Activated T-helper 17 cell treated with anti-CD3 and anti-CD28 coated beads, Interleukin-2, amount 50 U/mL, for 72 hours (primary cell): Measurements from ENCODE around the gene INPP4B. TPM values are rescaled to one million over a fixed set of nuclear protein-coding genes. Genes with fewer than 3 reads are reported as not detected.

ENCODE experiments used
- ATAC-seq: fragments of 150-1000 bp; cut with Tn5 transposase; replicated peaks from 2 replicates; pipeline ENCODE4 v1.10.0; 2021; ENCODE audit warnings: mild to moderate bottlenecking, moderate library complexity
- H3K27ac Mint-ChIP-seq: one replicate; pipeline ENCODE4 v1.8.0; 2022; ENCODE audit warnings: mixed read lengths
- H3K27me3 Mint-ChIP-seq: one replicate; pipeline ENCODE4 v1.8.0; 2022; ENCODE audit warnings: mixed read lengths
- H3K36me3 Mint-ChIP-seq: one replicate; pipeline ENCODE4 v1.8.0; 2022; ENCODE audit warnings: low read depth, mild to moderate bottlenecking, mixed read lengths
- H3K4me1 Mint-ChIP-seq: one replicate; pipeline ENCODE4 v1.8.0; 2022; ENCODE audit warnings: mixed read lengths
- H3K4me3 Mint-ChIP-seq: one replicate; pipeline ENCODE4 v1.8.0; 2022; ENCODE audit warnings: mild to moderate bottlenecking, mixed read lengths
- H3K9me3 Mint-ChIP-seq: one replicate; pipeline ENCODE4 v1.8.0; 2022; ENCODE audit warnings: mixed read lengths
- total RNA-seq, 2 donors: library from RNA; stranded (reverse); gene quantifications; one replicate each; pipeline ENCODE4 v1.2.3, GENCODE V29; 2022

The INPP4B gene
- total RNA-seq, 2 donors from 2014 or later: 53.9 to 65.0 TPM

GRCh38 chr4:142474398-142475087 is 371.6 kb downstream of the INPP4B start:
- H3K4me3 Mint-ChIP-seq: peak overlapping the region; percentile 44
- ATAC-seq: peak; percentile 55

GRCh38 chr4:142473960-142474338 is 372.2 kb downstream of the INPP4B start:
- Mint-ChIP-seq H3K36me3 (no peaks in the 10 kb centered on the region), H3K9me3 (no peaks in the 10 kb centered on the region), H3K4me1 (peaks cover 31% of the 10 kb centered on the region), H3K27me3 (no peaks in the 10 kb centered on the region), H3K27ac (peak overlapping the region; percentile 80), H3K4me3 (peak overlapping the region; percentile 44)
- no peak for ATAC-seq

More at GRCh38 chr4:142474398-142475087, 371.6 kb downstream of the INPP4B start:
- Mint-ChIP-seq H3K4me1 (peaks cover 31% of the 10 kb centered on the region), H3K27ac (peak overlapping the region; percentile 80), H3K27me3 (no peaks in the 10 kb centered on the region), H3K36me3 (no peaks in the 10 kb centered on the region), H3K9me3 (no peaks in the 10 kb centered on the region)

- Mint-ChIP-seq H3K27ac (peak overlapping the region; percentile 25), H3K27me3 (no peaks in the 10 kb centered on the region), H3K36me3 (no peaks in the 10 kb centered on the region), H3K9me3 (no peaks in the 10 kb centered on the region), H3K4me3 (no peak overlapping the region), H3K4me1 (peaks cover 31% of the 10 kb centered on the region)
- no peak for ATAC-seq
Measured at GRCh38 chr4:142473218-142473959, 372.7 kb downstream of the INPP4B start.

- H3K27me3 Mint-ChIP-seq: no peaks in the 10 kb centered on the region
- no peaks in the 10 kb centered on the region for H3K4me1 Mint-ChIP-seq
- ATAC-seq: no peak
- H3K9me3 Mint-ChIP-seq: peaks cover 4% of the 10 kb centered on the region
- H3K27ac Mint-ChIP-seq: no peak overlapping the region
- H3K36me3 Mint-ChIP-seq: no peaks in the 10 kb centered on the region
- no peak overlapping the region for H3K4me3 Mint-ChIP-seq
Measured at GRCh38 chr4:142467088-142467487, 379.0 kb downstream of the INPP4B start.

- Mint-ChIP-seq H3K27me3 (no peaks in the 10 kb centered on the region), H3K36me3 (no peaks in the 10 kb centered on the region), H3K4me3 (no peak overlapping the region), H3K4me1 (no peaks in the 10 kb centered on the region), H3K9me3 (peaks cover 4% of the 10 kb centered on the region), H3K27ac (no peak overlapping the region)
- no peak for ATAC-seq
Measured at GRCh38 chr4:142465526-142465925, 380.6 kb downstream of the INPP4B start.

GRCh38 chr4:142463206-142463605 is 382.9 kb downstream of the INPP4B start:
- Mint-ChIP-seq H3K4me3 (no peak overlapping the region), H3K27ac (no peak overlapping the region), H3K4me1 (peaks cover 7% of the 10 kb centered on the region), H3K9me3 (peaks cover 4% of the 10 kb centered on the region), H3K27me3 (no peaks in the 10 kb centered on the region), H3K36me3 (no peaks in the 10 kb centered on the region)
- no peak for ATAC-seq

- Mint-ChIP-seq H3K9me3 (peaks cover 8% of the 10 kb centered on the region), H3K4me1 (no peaks in the 10 kb centered on the region), H3K27ac (no peak overlapping the region), H3K4me3 (no peak overlapping the region), H3K36me3 (no peaks in the 10 kb centered on the region), H3K27me3 (no peaks in the 10 kb centered on the region)
- ATAC-seq: no peak
Measured at GRCh38 chr4:142452161-142452855, 393.8 kb downstream of the INPP4B start.

GRCh38 chr4:142449771-142450373 is 396.2 kb downstream of the INPP4B start:
- Mint-ChIP-seq H3K27ac (peak overlapping the region; percentile 5), H3K9me3 (no peaks in the 10 kb centered on the region), H3K4me3 (no peak overlapping the region), H3K27me3 (no peaks in the 10 kb centered on the region), H3K4me1 (peaks cover 4% of the 10 kb centered on the region), H3K36me3 (no peaks in the 10 kb centered on the region)
- no peak for ATAC-seq

- ATAC-seq: peak; percentile 32
- Mint-ChIP-seq H3K4me3 (no peak overlapping the region), H3K9me3 (no peaks in the 10 kb centered on the region), H3K36me3 (no peaks in the 10 kb centered on the region), H3K27ac (peak overlapping the region; percentile 12), H3K4me1 (peaks cover 4% of the 10 kb centered on the region), H3K27me3 (no peaks in the 10 kb centered on the region)
Measured at GRCh38 chr4:142447009-142447408, 399.1 kb downstream of the INPP4B start.

- H3K9me3 Mint-ChIP-seq: no peaks in the 10 kb centered on the region
- H3K36me3 Mint-ChIP-seq: no peaks in the 10 kb centered on the region
- H3K4me1 Mint-ChIP-seq: peaks cover 4% of the 10 kb centered on the region
- no peak overlapping the region for H3K4me3 Mint-ChIP-seq
- H3K27me3 Mint-ChIP-seq: no peaks in the 10 kb centered on the region
- ATAC-seq: no peak
- no peak overlapping the region for H3K27ac Mint-ChIP-seq
Measured at GRCh38 chr4:142443469-142443868, 402.6 kb downstream of the INPP4B start.

GRCh38 chr4:142440093-142440492 is 406.0 kb downstream of the INPP4B start:
- Mint-ChIP-seq H3K27ac (no peak overlapping the region), H3K4me3 (no peak overlapping the region), H3K36me3 (no peaks in the 10 kb centered on the region), H3K4me1 (peaks cover 6% of the 10 kb centered on the region), H3K9me3 (no peaks in the 10 kb centered on the region), H3K27me3 (no peaks in the 10 kb centered on the region)
- no peak for ATAC-seq

- Mint-ChIP-seq H3K4me3 (no peak overlapping the region), H3K4me1 (peaks cover 18% of the 10 kb centered on the region), H3K27me3 (no peaks in the 10 kb centered on the region), H3K27ac (no peak overlapping the region), H3K36me3 (no peaks in the 10 kb centered on the region), H3K9me3 (no peaks in the 10 kb centered on the region)
- ATAC-seq: no peak
Measured at GRCh38 chr4:142435599-142436235, 410.4 kb downstream of the INPP4B start.

- Mint-ChIP-seq H3K4me3 (no peak overlapping the region), H3K4me1 (peaks cover 18% of the 10 kb centered on the region), H3K36me3 (no peaks in the 10 kb centered on the region), H3K9me3 (no peaks in the 10 kb centered on the region), H3K27ac (peak overlapping the region; percentile 23), H3K27me3 (no peaks in the 10 kb centered on the region)
- ATAC-seq: peak; percentile 38
Measured at GRCh38 chr4:142434519-142435224, 411.4 kb downstream of the INPP4B start.
